Calu3 (cell line): ENCODE results near the gene ZNF646. TPM values are rescaled to one million over a fixed set of nuclear protein-coding genes. Genes with fewer than 3 reads are reported as not detected.

ENCODE experiments used
- BruUV-seq: library from RNA; stranded (reverse); fragments of 400-500 nt; replicated peaks from 2 replicates; lab custom pipeline; 2021; lab: Mats Ljungman, UMichigan
- CTCF ChIA-PET: fragments of 300-600 bp; sonication (Branson Sonifier 250); formaldehyde crosslinking; loops from one replicate; lab custom pipeline; 2022; ENCODE audit warnings: antibody characterized with exemption; lab: Charles Lee
- DNase-seq: peaks from one replicate; pipeline ENCODE4 v3.0.0; 2022
- H3K27ac Mint-ChIP-seq: one replicate; pipeline ENCODE4 v1.8.0; 2022; ENCODE audit warnings: mixed read lengths; ENCODE audit not compliant: unreplicated experiment
- H3K27me3 Mint-ChIP-seq: one replicate; pipeline ENCODE4 v1.8.0; 2022; ENCODE audit warnings: mixed read lengths; ENCODE audit not compliant: unreplicated experiment
- H3K36me3 Mint-ChIP-seq: one replicate; pipeline ENCODE4 v1.8.0; 2022; ENCODE audit warnings: mild to moderate bottlenecking, moderate library complexity, mixed read lengths; ENCODE audit not compliant: insufficient read depth, unreplicated experiment
- H3K4me1 Mint-ChIP-seq: one replicate; pipeline ENCODE4 v1.8.0; 2022; ENCODE audit warnings: mild to moderate bottlenecking, low read depth, mixed read lengths; ENCODE audit not compliant: unreplicated experiment
- H3K4me3 Mint-ChIP-seq: one replicate; pipeline ENCODE4 v1.8.0; 2022; ENCODE audit warnings: mild to moderate bottlenecking, low read depth, moderate library complexity, mixed read lengths; ENCODE audit not compliant: unreplicated experiment
- H3K9me3 Mint-ChIP-seq: one replicate; pipeline ENCODE4 v1.8.0; 2022; ENCODE audit warnings: low read depth, mixed read lengths; ENCODE audit not compliant: unreplicated experiment
- CTCF ChIP-seq: fragments of 200-600 bp; IDR thresholded peaks from one replicate; pipeline ENCODE4 v1.8.0; 2022; ENCODE audit warnings: antibody characterized with exemption; ENCODE audit not compliant: unreplicated experiment
- intact Hi-C: fragments of 100-400 bp; cut with micrococcal nuclease; formaldehyde crosslinking; loops from one replicate; pipeline ENCODE4 v1.10.0; 2022; ENCODE audit not compliant: unreplicated experiment
- total RNA-seq: library from RNA; stranded (reverse); gene quantifications from 2 replicates; pipeline ENCODE4 v1.2.3, GENCODE V29; 2022

ZNF646 gene
- total RNA-seq, 1 experiment from 2014 or later = 34.9 TPM

DNA sequence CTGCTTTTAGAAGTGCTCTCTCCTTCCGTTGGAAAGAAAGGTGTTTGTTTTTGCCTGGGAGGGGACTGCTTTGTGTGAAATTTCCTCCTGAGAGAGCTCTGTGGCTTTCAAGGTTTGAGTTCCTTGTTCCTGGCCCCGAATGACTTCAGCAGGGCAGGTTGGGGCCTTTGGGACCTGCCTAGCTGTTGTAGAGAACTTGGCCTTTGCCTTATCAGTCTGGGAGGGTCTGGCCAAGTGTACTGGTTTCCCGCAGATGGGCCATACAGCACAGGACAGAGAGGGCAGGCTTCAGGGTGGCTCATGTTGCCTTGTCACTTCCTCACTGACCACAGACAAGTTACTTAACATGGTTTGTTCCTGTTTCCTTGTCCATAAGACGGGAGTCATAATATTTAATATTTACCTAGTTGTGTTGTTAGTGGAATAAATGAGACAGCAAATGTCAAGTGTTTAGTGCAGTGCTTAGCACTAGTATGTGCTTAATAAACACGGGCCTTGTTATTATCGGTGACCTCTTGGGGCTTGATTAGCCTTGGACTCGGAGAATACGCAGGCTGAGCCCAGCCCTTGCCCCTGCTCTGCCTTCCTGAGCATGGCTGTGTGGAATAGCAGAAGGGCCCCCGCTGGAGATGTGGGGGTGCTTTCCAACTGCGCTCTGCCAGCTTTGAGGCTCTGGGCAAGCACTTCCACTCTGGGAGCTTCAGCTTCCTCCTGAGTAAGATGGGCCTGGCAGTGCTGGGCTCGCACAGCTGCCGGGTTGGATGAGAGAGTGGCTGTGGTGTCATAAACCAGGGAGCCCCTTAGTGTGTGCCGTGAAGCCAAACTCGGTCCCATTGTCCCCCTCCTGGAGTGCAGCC lies 54.7 kb downstream of the ZNF646 start:
- Mint-ChIP-seq H3K4me3 (peak overlapping the region; percentile 51), H3K27ac (peak overlapping the region; percentile 93), H3K36me3 (peaks cover 75% of the 10 kb centered on the region), H3K9me3 (no peaks in the 10 kb centered on the region), H3K4me1 (peaks cover 68% of the 10 kb centered on the region), H3K27me3 (no peaks in the 10 kb centered on the region)
- intact Hi-C loops = no loop called here
- no TSS peak for BruUV-seq
- TF ChIP-seq CTCF = no peak
- CTCF ChIA-PET = interaction anchor here (0.6 to 5.5 kb wide), 7 partner anchors 11 to 204 kb away, joined by 3 to 38 read pairs (median 4); partner anchors contain the start of genes KAT8, PYCARD, ZNF646 and ZNF668
- DNase-seq = peak; percentile 70

DNA sequence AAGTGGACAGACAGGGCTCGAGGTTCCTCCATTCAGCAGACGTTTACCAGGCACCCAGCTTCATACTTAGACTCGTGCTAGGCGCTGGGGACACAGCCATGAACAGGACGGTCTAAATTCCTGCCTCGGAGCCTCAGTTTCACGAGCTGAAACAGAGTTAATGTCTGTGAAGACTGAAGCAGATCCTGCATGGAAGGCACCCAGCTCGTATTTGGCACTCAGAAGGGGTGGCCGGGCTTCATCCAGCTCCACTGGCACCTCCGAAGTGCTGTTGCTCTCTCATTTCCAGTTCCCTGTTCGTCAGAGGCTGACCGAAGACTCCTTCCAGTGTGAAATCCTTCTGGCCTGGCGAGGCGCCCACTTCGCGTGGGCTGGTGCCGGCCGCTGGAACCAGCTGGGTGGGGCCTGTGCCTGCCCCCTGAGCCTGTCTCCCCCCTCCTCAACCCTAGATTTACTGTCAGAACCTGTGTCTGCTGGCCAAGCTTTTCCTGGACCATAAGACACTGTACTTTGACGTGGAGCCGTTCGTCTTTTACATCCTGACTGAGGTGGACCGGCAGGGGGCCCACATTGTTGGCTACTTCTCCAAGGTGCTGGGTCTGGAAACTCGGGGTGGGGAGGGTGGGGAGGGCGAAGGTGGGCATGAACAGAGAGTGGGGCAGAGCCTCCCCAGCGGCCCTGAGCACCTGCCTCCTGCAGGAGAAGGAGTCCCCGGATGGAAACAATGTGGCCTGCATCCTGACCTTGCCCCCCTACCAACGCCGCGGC lies 55.5 kb downstream of the ZNF646 start:
- CTCF ChIA-PET = interaction anchor here (0.6 to 5.5 kb wide), 7 partner anchors 12 to 204 kb away, joined by 3 to 38 read pairs (median 4); partner anchors contain the start of genes KAT8, PYCARD, ZNF646 and ZNF668
- no peak for TF ChIP-seq CTCF
- intact Hi-C loops = loop anchor here (1.0 kb wide), 1 partner anchor 13 kb away; no protein-coding TSS in a partner anchor
- DNase-seq = peak; percentile 47
- H3K4me1 Mint-ChIP-seq = peaks cover 71% of the 10 kb centered on the region
- no TSS peak for BruUV-seq
- H3K9me3 Mint-ChIP-seq = no peaks in the 10 kb centered on the region
- H3K36me3 Mint-ChIP-seq = peaks cover 79% of the 10 kb centered on the region
- no peaks in the 10 kb centered on the region for H3K27me3 Mint-ChIP-seq
- H3K4me3 Mint-ChIP-seq = peak overlapping the region; percentile 51
- peak overlapping the region; percentile 93 for H3K27ac Mint-ChIP-seq

DNA sequence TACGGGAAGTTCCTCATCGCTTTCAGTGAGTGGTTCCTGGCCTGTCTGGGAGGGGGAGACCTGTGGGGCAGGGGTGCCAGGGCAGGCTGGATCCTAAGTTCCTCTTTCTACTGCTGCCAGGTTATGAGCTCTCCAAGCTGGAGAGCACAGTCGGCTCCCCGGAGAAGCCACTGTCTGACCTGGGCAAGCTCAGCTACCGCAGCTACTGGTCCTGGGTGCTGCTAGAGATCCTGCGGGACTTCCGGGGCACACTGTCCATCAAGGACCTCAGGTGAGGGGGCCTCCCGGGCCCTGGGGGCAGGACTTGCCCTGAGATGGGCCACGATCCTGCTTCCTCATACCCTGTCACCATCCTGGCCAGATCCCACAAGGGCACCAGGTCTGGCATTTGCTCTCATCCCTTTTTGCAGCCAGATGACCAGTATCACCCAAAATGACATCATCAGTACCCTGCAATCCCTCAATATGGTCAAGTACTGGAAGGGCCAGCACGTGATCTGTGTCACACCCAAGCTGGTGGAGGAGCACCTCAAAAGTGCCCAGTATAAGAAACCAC lies 56.2 kb downstream of the ZNF646 start:
- CTCF ChIA-PET = interaction anchor here (0.8 to 5.5 kb wide), 7 partner anchors 9 to 203 kb away, joined by 3 to 38 read pairs (median 4); partner anchors contain the start of genes HSD3B7 and KAT8
- Mint-ChIP-seq H3K9me3 (no peaks in the 10 kb centered on the region), H3K4me1 (peaks cover 72% of the 10 kb centered on the region), H3K36me3 (peaks cover 85% of the 10 kb centered on the region), H3K27ac (peak overlapping the region; percentile 93), H3K4me3 (peak overlapping the region; percentile 66), H3K27me3 (no peaks in the 10 kb centered on the region)
- intact Hi-C loops = loop anchor here (1.0 kb wide), 1 partner anchor 12 kb away; no protein-coding TSS in a partner anchor
- BruUV-seq = no TSS peak
- no peak for TF ChIP-seq CTCF
- no peak for DNase-seq

DNA sequence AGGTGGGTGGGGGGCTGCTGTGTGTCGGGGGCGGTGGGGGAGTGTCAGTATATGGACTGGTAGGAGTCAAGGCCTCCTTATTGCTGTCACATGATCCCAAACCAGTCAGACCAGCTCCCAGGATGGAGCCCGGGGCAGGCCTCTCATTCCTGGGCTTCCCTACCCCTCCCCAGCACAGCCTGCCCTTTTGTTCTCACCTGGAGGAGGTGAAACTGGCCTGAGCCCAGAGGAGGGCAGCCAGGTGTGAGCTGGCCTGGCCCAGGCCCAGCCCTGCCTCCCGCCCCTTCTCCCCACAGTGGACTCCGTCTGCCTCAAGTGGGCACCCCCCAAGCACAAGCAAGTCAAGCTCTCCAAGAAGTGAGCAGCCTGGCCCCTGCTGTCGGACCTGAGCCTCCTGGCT lies 56.7 kb downstream of the ZNF646 start:
- peak; percentile 96 for DNase-seq
- Mint-ChIP-seq H3K4me1 (peaks cover 77% of the 10 kb centered on the region), H3K4me3 (peak overlapping the region; percentile 66), H3K27ac (peak overlapping the region; percentile 93), H3K36me3 (peaks cover 89% of the 10 kb centered on the region), H3K27me3 (no peaks in the 10 kb centered on the region), H3K9me3 (no peaks in the 10 kb centered on the region)
- TF ChIP-seq CTCF = no peak
- CTCF ChIA-PET = interaction anchor here (0.8 to 5.5 kb wide), 7 partner anchors 8 to 146 kb away, joined by 3 to 38 read pairs (median 4); partner anchors contain the start of genes HSD3B7 and KAT8
- intact Hi-C loops = loop anchor here (1.0 kb wide), 1 partner anchor 11 kb away; no protein-coding TSS in a partner anchor
- no TSS peak for BruUV-seq
